Mucosa of stomach (tissue), 1 donor: ENCODE data around the gene CROCC2.

ENCODE experiments used
- H3K27me3 ChIP-seq: one replicate; pipeline ENCODE4 v1.7.0; 2013; ENCODE audit warnings: mild to moderate bottlenecking, low read length; ENCODE audit not compliant: control insufficient read depth, insufficient read depth
- H3K36me3 ChIP-seq: one replicate; pipeline ENCODE4 v1.7.0; 2013; ENCODE audit warnings: low read length; ENCODE audit not compliant: control insufficient read depth, insufficient read depth
- H3K4me1 ChIP-seq: one replicate; pipeline ENCODE4 v1.7.0; 2013; ENCODE audit warnings: mild to moderate bottlenecking, low read length; ENCODE audit not compliant: control insufficient read depth, insufficient read depth
- H3K4me3 ChIP-seq: one replicate; pipeline ENCODE4 v1.7.0; 2013; ENCODE audit warnings: low read length
- H3K9ac ChIP-seq: one replicate; pipeline ENCODE4 v1.7.0; 2013; ENCODE audit warnings: mild to moderate bottlenecking, low read length, moderate library complexity
- H3K9me3 ChIP-seq: one replicate; pipeline ENCODE4 v1.7.0; 2013; ENCODE audit warnings: mild to moderate bottlenecking, low read length, moderate library complexity; ENCODE audit not compliant: control insufficient read depth
- donor health status: Pancreatic carcinoma.

CROCC2 gene

DNA sequence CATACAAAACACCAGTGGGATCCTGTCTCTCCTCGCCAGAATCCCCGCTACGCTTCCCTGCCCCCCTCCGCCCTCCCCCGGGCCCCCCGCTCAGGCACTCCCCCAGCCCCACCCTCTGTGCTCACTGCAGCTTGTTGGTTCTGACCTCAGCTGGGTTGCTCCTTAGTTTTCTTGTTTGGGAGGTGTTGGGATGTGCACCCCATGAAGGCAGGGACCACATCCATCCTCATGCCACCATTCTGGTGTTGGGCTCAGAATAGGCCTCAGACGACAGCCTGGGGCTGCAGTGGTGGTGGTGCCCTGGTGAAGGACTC, 96.9 kb downstream of the CROCC2 start:
- Histone ChIP-seq H3K36me3 (no peaks in the 10 kb centered on the region), H3K9ac (no peak overlapping the region), H3K9me3 (no peaks in the 10 kb centered on the region), H3K4me3 (no peak overlapping the region), H3K27me3 (peaks cover 15% of the 10 kb centered on the region), H3K4me1 (peaks cover 2% of the 10 kb centered on the region)

- Histone ChIP-seq H3K27me3 (peaks cover 15% of the 10 kb centered on the region), H3K9ac (no peak overlapping the region), H3K4me3 (no peak overlapping the region), H3K36me3 (no peaks in the 10 kb centered on the region), H3K4me1 (no peaks in the 10 kb centered on the region), H3K9me3 (no peaks in the 10 kb centered on the region)
Observed at GRCh38 chr2:241003369-241003768, 97.2 kb downstream of the CROCC2 start.

DNA sequence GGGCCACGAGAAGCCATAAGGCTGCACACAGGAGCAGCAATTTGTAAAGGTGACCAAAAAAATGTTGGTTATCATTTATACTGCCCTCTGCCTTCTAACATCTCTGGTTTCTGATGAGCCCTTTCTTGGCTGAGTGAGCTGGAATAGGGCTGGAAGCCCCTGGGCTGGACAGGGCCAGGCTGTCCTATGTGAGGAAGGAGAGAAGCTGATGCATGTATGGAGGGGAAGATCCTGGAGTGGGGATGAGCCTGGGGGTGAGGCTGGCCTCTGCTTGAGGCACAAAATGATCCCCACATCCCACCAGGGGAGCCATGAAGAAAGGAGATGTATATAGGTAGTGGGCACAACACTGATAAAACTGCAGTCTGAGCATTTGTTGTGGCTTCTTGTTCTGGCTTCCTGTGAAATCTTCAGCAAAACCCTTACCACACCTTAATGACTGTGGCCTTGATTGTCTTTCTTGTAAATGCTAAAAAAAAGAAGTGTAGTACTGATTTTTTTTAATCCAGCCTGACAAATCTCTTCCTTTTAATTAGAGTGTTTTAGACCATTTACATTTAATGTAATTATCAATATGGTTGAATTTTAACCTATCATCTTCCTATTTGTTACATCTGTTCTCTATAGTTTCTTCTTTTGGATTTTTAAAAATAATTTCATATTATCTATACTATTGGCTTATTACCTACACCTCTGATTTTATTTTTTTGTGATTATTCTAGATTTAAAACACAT, 97.9 kb downstream of the CROCC2 start:
- Histone ChIP-seq H3K9ac (no peak overlapping the region), H3K27me3 (peaks cover 15% of the 10 kb centered on the region), H3K36me3 (no peaks in the 10 kb centered on the region), H3K9me3 (no peaks in the 10 kb centered on the region), H3K4me1 (peaks cover 3% of the 10 kb centered on the region), H3K4me3 (no peak overlapping the region)

DNA sequence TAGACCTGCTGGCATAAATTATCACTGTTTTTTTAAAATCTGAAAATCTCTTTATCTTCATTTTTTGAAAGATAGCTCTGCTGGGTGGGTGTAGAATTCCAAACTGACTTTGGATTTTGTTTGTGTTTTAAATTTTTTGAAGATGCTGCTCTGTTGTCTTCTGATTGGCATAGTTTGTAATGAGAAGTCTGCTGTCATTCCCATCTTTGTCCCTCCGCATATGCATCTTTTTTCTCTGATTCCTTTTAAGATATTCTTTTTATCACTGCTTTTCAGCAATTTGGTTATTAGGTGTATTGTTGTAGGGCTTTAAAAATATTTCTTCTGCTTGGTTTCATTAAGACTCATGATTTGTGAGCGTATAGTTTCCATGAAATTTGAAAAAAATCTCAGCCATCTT, 99.4 kb downstream of the CROCC2 start:
- H3K27me3 ChIP-seq, result peaks cover 7% of the 10 kb centered on the region
- H3K4me1 ChIP-seq, result peaks cover 17% of the 10 kb centered on the region

GRCh38 chr2:241006412-241006811, 100.3 kb downstream of the CROCC2 start:
- no peak overlapping the region for H3K9ac ChIP-seq
- no peaks in the 10 kb centered on the region for H3K36me3 ChIP-seq
- H3K9me3 ChIP-seq, result no peaks in the 10 kb centered on the region
- no peak overlapping the region for H3K4me3 ChIP-seq
- H3K27me3 ChIP-seq, result peaks cover 5% of the 10 kb centered on the region
- H3K4me1 ChIP-seq, result peaks cover 19% of the 10 kb centered on the region

More for the DNA sequence above, 99.4 kb downstream of the CROCC2 start:
- Histone ChIP-seq H3K4me3 (no peak overlapping the region), H3K9ac (no peak overlapping the region), H3K9me3 (no peaks in the 10 kb centered on the region), H3K36me3 (no peaks in the 10 kb centered on the region)

DNA sequence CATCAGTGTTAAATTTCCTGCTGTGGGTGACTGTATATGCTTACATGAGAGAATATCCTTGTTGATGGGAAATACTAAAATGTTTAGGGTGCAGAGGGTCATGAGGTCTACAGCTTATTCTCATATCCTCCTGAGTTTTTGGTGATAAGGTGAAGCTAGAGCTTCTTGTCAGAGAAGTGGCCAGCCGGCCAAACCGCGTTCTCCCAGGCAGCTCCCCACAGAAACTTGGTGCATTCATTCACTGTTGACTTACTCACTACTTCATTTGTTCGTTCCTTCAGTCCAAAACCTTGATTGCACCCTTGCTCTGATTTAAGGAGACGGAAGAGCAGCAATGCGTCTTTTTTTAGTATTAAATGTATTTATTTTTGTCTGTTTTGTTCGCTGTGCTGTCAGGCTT, 101.0 kb downstream of the CROCC2 start:
- H3K9ac ChIP-seq, result no peak overlapping the region
- peaks cover 5% of the 10 kb centered on the region for H3K27me3 ChIP-seq
- no peak overlapping the region for H3K4me3 ChIP-seq
- H3K36me3 ChIP-seq, result no peaks in the 10 kb centered on the region
- H3K9me3 ChIP-seq, result no peaks in the 10 kb centered on the region
- H3K4me1 ChIP-seq, result peaks cover 19% of the 10 kb centered on the region

DNA sequence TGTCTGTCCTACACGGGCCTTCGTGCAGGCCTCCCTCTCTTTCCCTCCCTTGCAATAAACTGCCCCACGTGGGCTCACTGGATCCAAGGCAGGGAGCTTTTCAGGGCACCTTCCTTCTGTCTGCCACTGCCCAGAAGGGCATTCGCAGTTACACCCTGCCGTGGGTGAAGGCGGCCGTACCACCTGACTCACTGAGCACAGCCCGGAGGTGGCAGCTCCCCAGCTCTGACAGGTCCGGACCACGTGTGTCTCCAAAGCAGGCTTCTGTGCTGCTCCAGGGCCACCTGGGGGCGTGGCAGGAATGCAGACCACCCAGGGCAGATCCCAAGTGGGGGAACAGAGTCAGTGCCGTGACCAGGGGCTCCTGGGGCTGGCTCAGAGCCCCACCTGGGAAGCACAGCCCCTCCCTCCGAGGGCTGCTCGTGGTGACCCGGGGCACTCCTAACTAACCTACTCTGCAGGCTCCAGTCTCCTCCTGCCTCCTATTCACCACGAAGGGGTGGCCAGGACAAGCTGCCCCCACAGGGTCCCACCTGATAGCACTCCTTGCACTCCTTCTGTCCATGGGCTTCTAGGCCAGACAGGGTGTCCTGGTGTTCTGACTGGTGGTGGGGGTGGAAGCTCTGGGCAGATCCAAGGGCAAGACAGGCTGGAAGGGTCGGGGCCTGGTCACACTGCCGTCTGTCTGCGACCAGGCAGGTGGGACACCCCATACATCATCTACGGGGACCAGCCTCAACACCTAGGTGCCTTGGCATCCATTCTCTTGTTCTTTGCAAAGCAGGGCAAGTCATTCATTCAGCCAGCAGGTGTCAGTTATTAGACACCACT, 102.0 kb downstream of the CROCC2 start:
- Histone ChIP-seq H3K36me3 (no peaks in the 10 kb centered on the region), H3K4me3 (no peak overlapping the region), H3K27me3 (peaks cover 5% of the 10 kb centered on the region), H3K9me3 (no peaks in the 10 kb centered on the region), H3K4me1 (peaks cover 19% of the 10 kb centered on the region), H3K9ac (no peak overlapping the region)

- peaks cover 19% of the 10 kb centered on the region for H3K4me1 ChIP-seq
- no peak overlapping the region for H3K9ac ChIP-seq
- no peaks in the 10 kb centered on the region for H3K9me3 ChIP-seq
- H3K27me3 ChIP-seq, result peaks cover 5% of the 10 kb centered on the region
- H3K36me3 ChIP-seq, result no peaks in the 10 kb centered on the region
- no peak overlapping the region for H3K4me3 ChIP-seq
Observed at GRCh38 chr2:241008711-241009121, 102.6 kb downstream of the CROCC2 start.

- Histone ChIP-seq H3K9me3 (no peaks in the 10 kb centered on the region), H3K27me3 (peaks cover 5% of the 10 kb centered on the region), H3K4me3 (no peak overlapping the region), H3K36me3 (no peaks in the 10 kb centered on the region), H3K9ac (no peak overlapping the region), H3K4me1 (peaks cover 19% of the 10 kb centered on the region)
Observed at GRCh38 chr2:241009191-241009590, 103.1 kb downstream of the CROCC2 start.

DNA sequence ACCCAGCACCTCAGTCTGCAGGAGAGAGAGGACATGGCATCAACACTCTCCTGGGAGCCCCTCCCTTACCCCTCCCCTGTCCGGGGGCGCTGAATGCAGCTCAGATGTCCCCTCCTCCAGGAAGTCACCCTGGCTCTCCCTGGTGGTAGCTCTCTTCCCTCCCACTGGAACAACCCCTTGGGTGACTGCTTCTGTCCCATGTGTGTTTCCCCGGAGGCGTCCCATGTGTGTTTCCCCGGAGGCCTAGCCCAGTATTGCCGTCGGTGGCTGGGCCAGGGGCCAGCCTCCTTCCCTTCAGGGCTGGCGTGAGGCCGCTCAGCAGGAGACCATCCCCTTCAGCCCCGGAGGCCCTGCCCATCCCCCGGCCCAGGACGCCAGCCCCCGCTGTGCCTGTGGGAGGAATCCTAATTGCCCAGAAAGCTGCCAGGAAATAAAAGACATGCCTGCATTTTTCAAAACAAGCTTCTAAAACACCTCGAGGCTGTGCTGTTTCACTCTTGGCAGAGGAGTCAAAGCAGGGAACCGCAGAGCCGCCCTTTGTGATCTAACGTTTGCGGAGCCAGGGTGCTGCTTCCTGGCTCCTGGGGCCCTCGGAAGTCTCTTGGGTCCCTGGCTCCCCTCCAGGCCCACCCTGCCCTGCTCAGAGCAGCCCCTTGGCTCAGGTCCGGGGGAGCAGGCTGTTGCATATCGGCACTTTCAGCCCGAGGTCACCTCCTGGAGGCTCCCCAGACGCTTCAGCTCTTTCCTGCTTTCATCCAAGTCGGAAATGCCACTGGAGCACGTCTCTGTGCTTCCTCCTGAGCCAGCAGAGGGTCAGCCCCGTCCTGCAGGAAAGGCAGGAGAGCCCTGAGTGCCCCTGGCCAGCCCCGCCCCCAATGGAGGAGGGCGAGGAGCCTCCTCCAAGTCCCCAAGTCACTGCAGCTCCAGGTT, 103.7 kb downstream of the CROCC2 start:
- no peaks in the 10 kb centered on the region for H3K36me3 ChIP-seq
- H3K9me3 ChIP-seq, result no peaks in the 10 kb centered on the region
- peak overlapping the region; percentile 25 for H3K9ac ChIP-seq
- peaks cover 5% of the 10 kb centered on the region for H3K27me3 ChIP-seq
- peaks cover 19% of the 10 kb centered on the region for H3K4me1 ChIP-seq
- H3K4me3 ChIP-seq, result no peak overlapping the region

- no peaks in the 10 kb centered on the region for H3K9me3 ChIP-seq
- H3K4me3 ChIP-seq, result no peak overlapping the region
- peak overlapping the region; percentile 25 for H3K9ac ChIP-seq
- H3K4me1 ChIP-seq, result peaks cover 19% of the 10 kb centered on the region
- H3K36me3 ChIP-seq, result no peaks in the 10 kb centered on the region
- peaks cover 5% of the 10 kb centered on the region for H3K27me3 ChIP-seq
Observed at GRCh38 chr2:241010531-241011295, 104.6 kb downstream of the CROCC2 start.
